Activated CD4-positive, alpha-beta T cell treated with anti-CD3 and anti-CD28 coated beads for 36 hours (primary cell): Measurements from ENCODE around the gene GM2A. TPM values are rescaled to one million over a fixed set of nuclear protein-coding genes. Genes with fewer than 3 reads are reported as not detected.
"Not testable (repeated sequence)": the region's sequence is repeated elsewhere in the genome, so short reads cannot be mapped to it uniquely, and the experiment has no call there.

Source experiments
- ATAC-seq: fragments of 200-7000 bp; cut with Tn5 transposase; one replicate; pipeline ENCODE4 v1.10.0; 2021; ENCODE audit warnings: mild to moderate bottlenecking, moderate library complexity
- CTCF ChIA-PET: fragments of 350-600 bp; sonication (Branson Sonifier 250); formaldehyde crosslinking; loops from one replicate; lab custom pipeline; 2021; ENCODE audit warnings: antibody characterized with exemption; lab: Charles Lee
- POLR2A ChIA-PET: fragments of 350-600 bp; sonication (Branson Sonifier 250); formaldehyde crosslinking; loops from one replicate; lab custom pipeline; 2021; ENCODE audit warnings: antibody characterized with exemption, inconsistent platforms; lab: Charles Lee
- DNase-seq: peaks from one replicate; pipeline ENCODE4 v3.0.0-alpha.2; 2020
- H3K27ac Mint-ChIP-seq: one replicate; pipeline ENCODE4 v1.8.0; 2021; ENCODE audit warnings: mixed read lengths
- H3K27me3 Mint-ChIP-seq: one replicate; pipeline ENCODE4 v1.8.0; 2021; ENCODE audit warnings: mixed read lengths
- H3K36me3 Mint-ChIP-seq: one replicate; pipeline ENCODE4 v1.8.0; 2021; ENCODE audit warnings: low read depth, mixed read lengths
- H3K4me1 Mint-ChIP-seq: one replicate; pipeline ENCODE4 v1.8.0; 2021; ENCODE audit warnings: mixed read lengths
- H3K4me3 Mint-ChIP-seq: one replicate; pipeline ENCODE4 v1.8.0; 2021; ENCODE audit warnings: mild to moderate bottlenecking, moderate library complexity, mixed read lengths
- H3K9me3 Mint-ChIP-seq: one replicate; pipeline ENCODE4 v1.8.0; 2021; ENCODE audit warnings: low read depth, mixed read lengths
- intact Hi-C, 2 experiments: fragments of 100-400 bp; cut with DNase I in 1 of 2; cut with micrococcal nuclease in 1 of 2; formaldehyde crosslinking; loops; one replicate each; pipeline versions ENCODE4 v1.14.2 to v1.15.1; 2022 to 2024; cut with DNase I, micrococcal nuclease
- total RNA-seq, 2 experiments: library from RNA; stranded (reverse); gene quantifications; one replicate each; pipeline ENCODE4 v1.2.3, GENCODE V29; 2021

GM2A gene
- total RNA-seq, 2 experiments from 2014 or later, result 17.2 to 19.3 TPM

DNA sequence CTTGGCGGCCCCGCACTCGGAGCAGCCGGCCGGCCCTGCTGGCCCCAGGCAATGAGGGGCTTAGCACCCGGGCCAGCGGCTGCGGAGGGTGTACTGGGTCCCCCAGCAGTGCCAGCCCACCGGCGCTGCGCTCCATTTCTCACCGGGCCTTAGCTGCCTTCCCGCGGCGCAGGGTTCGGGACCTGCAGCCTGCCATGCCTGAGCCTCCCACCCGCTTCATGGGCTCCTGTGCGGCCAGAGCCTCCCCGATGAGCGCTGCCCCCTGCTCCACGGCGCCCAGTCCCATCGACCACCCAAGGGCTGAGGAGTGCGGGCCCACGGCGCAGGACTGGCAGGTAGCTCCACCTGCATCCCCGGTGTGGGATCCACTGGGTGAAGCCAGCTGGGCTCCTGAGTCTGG, 56.3 kb downstream of the GM2A start:
- H3K4me1 Mint-ChIP-seq, H3K36me3 Mint-ChIP-seq, CTCF ChIA-PET, H3K27ac Mint-ChIP-seq, POLR2A ChIA-PET, ATAC-seq, H3K9me3 Mint-ChIP-seq, H3K4me3 Mint-ChIP-seq, DNase-seq, intact Hi-C loops: not testable (repeated sequence)
- peaks cover 12% of the 10 kb centered on the region for H3K27me3 Mint-ChIP-seq

- H3K27me3 Mint-ChIP-seq, result peaks cover 12% of the 10 kb centered on the region
- H3K4me3 Mint-ChIP-seq, intact Hi-C loops, POLR2A ChIA-PET, H3K36me3 Mint-ChIP-seq, H3K4me1 Mint-ChIP-seq, H3K9me3 Mint-ChIP-seq, DNase-seq, ATAC-seq, H3K27ac Mint-ChIP-seq, CTCF ChIA-PET: not testable (repeated sequence)
Observed at GRCh38 chr5:151309821-151310220, 56.8 kb downstream of the GM2A start.

GRCh38 chr5:151310932-151311331, 57.9 kb downstream of the GM2A start:
- no peak overlapping the region for H3K4me3 Mint-ChIP-seq
- no peak for DNase-seq
- no peaks in the 10 kb centered on the region for H3K4me1 Mint-ChIP-seq
- CTCF ChIA-PET, result interaction anchor here (0.5 kb wide), 1 partner anchor 71 kb away, joined by 5 read pairs; no protein-coding TSS in a partner anchor
- no peaks in the 10 kb centered on the region for H3K36me3 Mint-ChIP-seq
- no peak overlapping the region for H3K27ac Mint-ChIP-seq
- POLR2A ChIA-PET, result no interaction called here
- no peak for ATAC-seq
- H3K27me3 Mint-ChIP-seq, result peaks cover 16% of the 10 kb centered on the region
- intact Hi-C loops, result no loop called here
- peaks cover 7% of the 10 kb centered on the region for H3K9me3 Mint-ChIP-seq

DNA sequence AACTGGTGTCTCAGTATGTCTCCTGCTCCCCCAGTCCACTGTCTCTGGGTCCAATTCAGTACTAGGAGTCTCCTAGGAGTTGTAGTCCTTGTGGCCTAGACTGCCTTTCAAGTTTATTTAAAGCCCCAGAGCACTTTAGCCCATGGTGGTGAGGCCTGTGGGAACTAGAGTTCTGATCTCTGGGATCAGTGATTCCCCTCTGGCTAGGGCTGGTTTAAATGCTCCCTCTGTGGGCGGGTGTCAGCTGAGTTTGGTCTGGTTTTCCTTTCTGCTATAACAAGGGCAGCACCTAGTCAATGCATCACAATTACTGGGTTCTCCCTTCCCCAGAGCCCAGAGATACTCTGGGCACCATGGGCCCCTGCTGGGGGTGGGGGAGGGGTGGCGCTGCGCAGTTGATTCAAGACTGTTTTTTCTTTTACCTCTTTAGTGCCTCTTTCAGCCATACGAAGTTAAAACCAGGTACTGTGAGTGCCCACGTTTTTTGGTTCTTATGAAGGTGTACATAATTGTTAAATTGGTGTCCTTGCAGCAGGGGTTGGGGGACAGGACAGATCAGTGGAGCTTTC, 59.9 kb downstream of the GM2A start:
- intact Hi-C loops, result no loop called here
- Mint-ChIP-seq H3K27ac (no peak overlapping the region), H3K36me3 (no peaks in the 10 kb centered on the region), H3K4me3 (no peak overlapping the region), H3K27me3 (peaks cover 14% of the 10 kb centered on the region), H3K4me1 (no peaks in the 10 kb centered on the region), H3K9me3 (peaks cover 7% of the 10 kb centered on the region)
- DNase-seq (no peak), ATAC-seq (no peak)
- POLR2A ChIA-PET, result no interaction called here
- CTCF ChIA-PET, result no interaction called here

GRCh38 chr5:151313357-151313756, 60.4 kb downstream of the GM2A start:
- no peak overlapping the region for H3K4me3 Mint-ChIP-seq
- intact Hi-C loops, result no loop called here
- POLR2A ChIA-PET, result no interaction called here

GRCh38 chr5:151315998-151316597, 63.1 kb downstream of the GM2A start:
- ATAC-seq (peak; percentile 66), DNase-seq (peak; percentile 80)
- Mint-ChIP-seq H3K27me3 (peaks cover 11% of the 10 kb centered on the region), H3K36me3 (no peaks in the 10 kb centered on the region), H3K9me3 (peaks cover 3% of the 10 kb centered on the region), H3K27ac (no peak overlapping the region), H3K4me1 (no peaks in the 10 kb centered on the region), H3K4me3 (no peak overlapping the region)
- ChIA-PET CTCF (interaction anchor here (0.6 to 2.8 kb wide), 27 partner anchors 15 to 335 kb away, joined by 3 to 15 read pairs (median 4); partner anchors contain the start of genes GM2A and SLC36A2), POLR2A (interaction anchor here (0.6 to 0.9 kb wide), 4 partner anchors 12 to 801 kb away, joined by 4 to 5 read pairs (median 4); partner anchors contain the start of gene SLC36A3)
- intact Hi-C loops, result loop anchor here (1.0 to 5.0 kb wide), 4 partner anchors 32 to 189 kb away; no protein-coding TSS in a partner anchor

More at GRCh38 chr5:151313357-151313756, 60.4 kb downstream of the GM2A start:
- Mint-ChIP-seq H3K27me3 (peaks cover 14% of the 10 kb centered on the region), H3K27ac (no peak overlapping the region), H3K9me3 (peaks cover 7% of the 10 kb centered on the region), H3K36me3 (no peaks in the 10 kb centered on the region), H3K4me1 (no peaks in the 10 kb centered on the region)
- ATAC-seq, result no peak
- CTCF ChIA-PET, result interaction anchor here (0.9 to 1.0 kb wide), 2 partner anchors 25 to 262 kb away, joined by 3 read pairs; no protein-coding TSS in a partner anchor
- no peak for DNase-seq

- H3K4me3 Mint-ChIP-seq, result no peak overlapping the region
- no peak for DNase-seq
- no peak for ATAC-seq
- H3K9me3 Mint-ChIP-seq, result no peaks in the 10 kb centered on the region
- ChIA-PET POLR2A (no interaction called here), CTCF (interaction anchor here (0.6 to 2.8 kb wide), 8 partner anchors 31 to 825 kb away, joined by 3 to 15 read pairs (median 4); no protein-coding TSS in a partner anchor)
- H3K4me1 Mint-ChIP-seq, result no peaks in the 10 kb centered on the region
- intact Hi-C loops, result loop anchor here (2.0 to 5.0 kb wide), 4 partner anchors 36 to 335 kb away; no protein-coding TSS in a partner anchor
- no peaks in the 10 kb centered on the region for H3K36me3 Mint-ChIP-seq
- H3K27me3 Mint-ChIP-seq, result peaks cover 8% of the 10 kb centered on the region
- H3K27ac Mint-ChIP-seq, result no peak overlapping the region
Observed at GRCh38 chr5:151317871-151318270, 64.9 kb downstream of the GM2A start.

DNA sequence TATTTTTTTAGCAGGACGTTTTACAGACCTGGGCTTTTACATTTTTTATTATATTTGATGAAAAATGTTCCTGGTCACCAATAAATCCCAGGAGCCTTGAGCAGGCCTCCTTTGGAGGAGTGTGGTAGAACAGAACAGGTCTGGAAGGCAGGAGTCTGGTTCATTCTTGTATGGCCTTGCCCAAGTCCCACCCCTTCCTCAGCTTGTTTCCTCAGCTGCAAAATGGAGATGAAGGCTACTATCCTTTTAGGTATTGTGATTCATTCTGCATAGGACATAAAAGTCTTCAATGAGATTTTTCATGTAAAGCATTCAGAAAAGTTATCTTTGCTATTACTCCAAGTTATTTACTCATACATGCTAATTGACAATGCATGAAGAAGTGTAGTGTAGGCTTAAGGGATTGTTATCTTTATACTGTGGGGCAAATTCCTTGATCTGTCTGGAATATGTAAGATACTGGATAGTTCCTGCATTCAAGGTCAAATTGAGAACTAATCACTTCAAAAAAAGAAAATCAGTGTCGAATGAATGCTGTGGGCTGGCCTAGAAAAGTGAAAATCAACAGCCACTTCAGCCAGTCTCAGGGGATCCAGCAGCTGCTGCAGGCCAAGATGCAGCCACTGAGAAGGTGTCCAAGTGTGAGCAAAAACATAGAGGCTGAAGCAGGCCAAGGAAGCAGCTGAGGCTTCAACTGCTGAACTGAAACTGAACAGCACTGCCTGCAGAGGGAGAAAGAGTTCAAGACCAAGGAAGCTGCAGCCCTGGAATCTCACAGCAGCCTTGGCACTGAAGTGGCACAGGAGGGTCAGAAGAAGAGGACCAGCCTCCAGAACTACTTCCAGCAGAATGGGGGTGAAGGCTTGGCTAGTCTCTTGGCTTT, 66.1 kb downstream of the GM2A start:
- H3K27me3 Mint-ChIP-seq, result peaks cover 10% of the 10 kb centered on the region
- no peak overlapping the region for H3K27ac Mint-ChIP-seq
- no peaks in the 10 kb centered on the region for H3K9me3 Mint-ChIP-seq
- no peaks in the 10 kb centered on the region for H3K36me3 Mint-ChIP-seq
- DNase-seq, result peak; percentile 9
- intact Hi-C loops, result loop anchor here (2.0 to 5.0 kb wide), 4 partner anchors 37 to 334 kb away; no protein-coding TSS in a partner anchor
- ChIA-PET CTCF (interaction anchor here (1.0 to 2.0 kb wide), 6 partner anchors 9 to 216 kb away, joined by 3 to 7 read pairs (median 4); no protein-coding TSS in a partner anchor), POLR2A (no interaction called here)
- no peak overlapping the region for H3K4me3 Mint-ChIP-seq
- no peak for ATAC-seq
- H3K4me1 Mint-ChIP-seq, result no peaks in the 10 kb centered on the region

Other genes starting within 250 kb of the GM2A start
- not detected for gene GPX3, start 232.6 kb upstream of the GM2A start, total RNA-seq
- 100 to 1,000 TPM; 351 to 408 TPM for gene TNIP1, start 172.2 kb upstream of the GM2A start, total RNA-seq
- gene ANXA6, start 95.4 kb upstream of the GM2A start, total RNA-seq, result 100 to 1,000 TPM; 322 to 332 TPM
- 10 to 100 TPM; 24.8 to 26.9 TPM for gene CCDC69, start 29.1 kb upstream of the GM2A start, total RNA-seq
- not detected for gene SLC36A3, start 50.6 kb downstream of the GM2A start, total RNA-seq
- not detected for gene SLC36A2, start 94.4 kb downstream of the GM2A start, total RNA-seq
- gene SLC36A1, start 194.4 kb downstream of the GM2A start, total RNA-seq, result 1 to 10 TPM; 3.4 to 4.4 TPM